ENCODE results near the gene DOK4. TPM values are rescaled to one million over a fixed set of nuclear protein-coding genes. Genes with fewer than 3 reads are reported as not detected.

DOK4 gene
- total RNA-seq, 1 experiment from 2014 or later = 14.4 TPM

DNA sequence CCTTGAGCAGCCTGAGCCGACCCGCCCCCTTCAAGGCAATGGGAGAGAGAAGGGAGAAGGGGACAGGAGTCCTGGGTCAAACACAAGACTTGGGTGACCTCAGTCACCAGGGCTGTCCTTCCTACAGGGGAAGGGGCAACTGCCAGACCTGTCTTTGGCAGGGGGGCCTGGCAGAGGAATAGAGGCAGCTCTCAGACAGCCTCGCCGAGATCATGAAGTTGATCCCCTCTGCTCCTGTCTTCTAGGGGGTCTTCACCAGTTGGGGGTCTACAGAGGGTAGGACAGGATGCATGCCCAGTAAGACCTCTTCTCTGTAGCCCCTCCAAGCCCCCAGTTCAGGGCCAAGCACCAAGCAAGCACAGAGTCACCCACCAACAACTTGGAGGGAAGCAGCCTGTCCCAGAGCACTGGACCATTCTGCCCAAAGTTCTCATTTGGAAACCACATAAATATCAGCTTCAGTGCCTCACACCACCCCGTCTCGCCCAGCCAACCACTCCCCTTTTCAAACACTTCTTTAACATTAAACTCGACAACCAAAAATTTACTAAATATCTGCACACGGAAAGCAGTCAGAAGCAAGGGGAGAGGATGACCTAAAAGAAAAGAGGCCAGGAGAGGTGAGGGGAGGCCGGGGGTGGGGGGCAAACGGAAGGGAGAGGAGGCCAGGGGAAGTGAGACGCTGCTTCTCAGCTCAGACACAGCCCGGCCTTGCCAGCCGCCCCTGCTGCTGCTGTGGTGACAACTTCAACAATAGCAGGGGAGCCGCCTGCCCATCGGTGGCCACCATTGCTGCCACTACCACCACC is 7.7 kb downstream of the DOK4 start:
- ChIA-PET RAD21 (ENCODE audit: low non-redundant PET in 1 of 2, low total read pairs in 2 of 2, uncharacterized antibody in 2 of 2, unreplicated experiment in 2 of 2) (no interaction called here), POLR2A (no interaction called here), CTCF (no interaction called here)
- BruUV-seq (replicated peaks) = no TSS peak
- Histone ChIP-seq H3K4me1 (ENCODE audit: control insufficient read depth in 1 of 2, insufficient read depth in 2 of 2, low read length in 2 of 2) (peaks cover 19 to 31% of the 10 kb centered on the region in 2 experiments; a peak in 3 of 4 replicates), H3K27ac (ENCODE audit: low read depth, low read length) (no peak overlapping the region), H3K79me2 (ENCODE audit: insufficient read depth, low read length) (no peaks in the 10 kb centered on the region), H3K4me3 (replicated peaks in 1 of 2; ENCODE audit: low read depth in 1 of 2, low read length in 2 of 2) (no peak overlapping the region), H4K20me1 (ENCODE audit: insufficient read depth) (no peaks in the 10 kb centered on the region), H2AFZ (ENCODE audit: low read depth, low read length, poor library complexity, severe bottlenecking) (no peak overlapping the region), H3K4me2 (ENCODE audit: low read length) (no peak overlapping the region), H3K9ac (ENCODE audit: low read length) (no peak overlapping the region), H3K9me3 (ENCODE audit: control insufficient read depth in 1 of 2, insufficient read depth in 1 of 2, low read depth in 1 of 2, low read length in 2 of 2) (no peaks in the 10 kb centered on the region), H3K27me3 (ENCODE audit: insufficient read depth, low read length) (no peaks in the 10 kb centered on the region), H3K36me3 (ENCODE audit: control insufficient read depth in 1 of 2, insufficient read depth in 2 of 2, low read length in 2 of 2) (peaks cover 0 to 4% of the 10 kb centered on the region in 2 experiments; a peak in 1 of 4 replicates), H3K9me2 (ENCODE audit: insufficient read depth) (no peaks in the 10 kb centered on the region)
- intact Hi-C loops (cut with micrococcal nuclease) = no loop called here
- ATAC-seq (no peak), DNase-seq (ENCODE audit: low read depth, low spot score) (no peak)
- TF ChIP-seq CBX3 (IDR thresholded peaks at IDR 0.05; ENCODE audit: low read depth) (no peak), JUND (IDR thresholded peaks at IDR 0.05) (no peak), EZH2phosphoT487 (IDR thresholded peaks at IDR 0.05; ENCODE audit: borderline replicate concordance) (no peak), SIN3A (IDR thresholded peaks at IDR 0.05; ENCODE audit: low read depth) (no peak), POLR2AphosphoS5 (IDR thresholded peaks at IDR 0.05; ENCODE audit: low read depth, low read length) (no peak)
- TF ChIP-seq, protein P1, sequence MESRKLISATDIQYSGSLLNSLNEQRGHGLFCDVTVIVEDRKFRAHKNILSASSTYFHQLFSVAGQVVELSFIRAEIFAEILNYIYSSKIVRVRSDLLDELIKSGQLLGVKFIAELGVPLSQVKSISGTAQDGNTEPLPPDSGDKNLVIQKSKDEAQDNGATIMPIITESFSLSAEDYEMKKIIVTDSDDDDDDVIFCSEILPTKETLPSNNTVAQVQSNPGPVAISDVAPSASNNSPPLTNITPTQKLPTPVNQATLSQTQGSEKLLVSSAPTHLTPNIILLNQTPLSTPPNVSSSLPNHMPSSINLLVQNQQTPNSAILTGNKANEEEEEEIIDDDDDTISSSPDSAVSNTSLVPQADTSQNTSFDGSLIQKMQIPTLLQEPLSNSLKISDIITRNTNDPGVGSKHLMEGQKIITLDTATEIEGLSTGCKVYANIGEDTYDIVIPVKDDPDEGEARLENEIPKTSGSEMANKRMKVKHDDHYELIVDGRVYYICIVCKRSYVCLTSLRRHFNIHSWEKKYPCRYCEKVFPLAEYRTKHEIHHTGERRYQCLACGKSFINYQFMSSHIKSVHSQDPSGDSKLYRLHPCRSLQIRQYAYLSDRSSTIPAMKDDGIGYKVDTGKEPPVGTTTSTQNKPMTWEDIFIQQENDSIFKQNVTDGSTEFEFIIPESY (IDR thresholded peaks at IDR 0.05; ENCODE audit: extremely low read depth, insufficient replicate concordance, low read length) = no peak
